ENCODE data around the gene PARD3. TPM values are rescaled to one million over a fixed set of nuclear protein-coding genes. Genes with fewer than 3 reads are reported as not detected.

Gene PARD3
- total RNA-seq, 1 donor from 2014 or later, result 35.4 TPM

GRCh38 chr10:34171957-34172527, 643.1 kb downstream of the PARD3 start:
- no peaks in the 10 kb centered on the region for H4K20me1 ChIP-seq (ENCODE audit: insufficient read depth, low read length)

GRCh38 chr10:34169677-34170076, 645.4 kb downstream of the PARD3 start:
- FAIRE-seq, result no peak
- Histone ChIP-seq H2AFZ (ENCODE audit: low read depth, low read length) (no peak overlapping the region), H3K4me3 (ENCODE audit: insufficient read depth, low read depth, low read length) (no peak overlapping the region), H3K4me2 (ENCODE audit: low read length) (no peak overlapping the region), H4K20me1 (ENCODE audit: insufficient read depth, low read length) (no peaks in the 10 kb centered on the region), H3K27me3 (ENCODE audit: insufficient read depth, low read length) (no peaks in the 10 kb centered on the region), H3K27ac (ENCODE audit: low read depth, low read length) (no peak overlapping the region), H3K79me2 (ENCODE audit: insufficient read depth, low read length) (no peaks in the 10 kb centered on the region), H3K9me3 (ENCODE audit: insufficient read depth, low read depth, low read length) (no peaks in the 10 kb centered on the region), H3K4me1 (ENCODE audit: insufficient read depth, low read length) (peaks cover 3% of the 10 kb centered on the region), H3K9ac (ENCODE audit: low read length) (no peak overlapping the region), H3K36me3 (ENCODE audit: insufficient read depth, low read length) (no peaks in the 10 kb centered on the region)
- no peak for DNase-seq (ENCODE audit: low read depth)
- peaks cover 2% of the 10 kb centered on the region for H3K36me3 Mint-ChIP-seq (ENCODE audit: low read depth, unreplicated experiment)
- no peak overlapping the region for H3K4me3 Mint-ChIP-seq (ENCODE audit: unreplicated experiment)
- TF ChIP-seq CTCF (IDR thresholded peaks at IDR 0.05; ENCODE audit: insufficient read depth, low read depth, low read length) (no peak), EZH2 (IDR thresholded peaks at IDR 0.05; ENCODE audit: insufficient read depth, low read length) (no peak)
- no peaks in the 10 kb centered on the region for H3K9me3 Mint-ChIP-seq (ENCODE audit: unreplicated experiment)
- peaks cover 5% of the 10 kb centered on the region for H3K4me1 Mint-ChIP-seq (ENCODE audit: low read depth, unreplicated experiment)
- no peaks in the 10 kb centered on the region for H3K27me3 Mint-ChIP-seq (ENCODE audit: low read depth, unreplicated experiment)
- no peak overlapping the region for H3K27ac Mint-ChIP-seq (ENCODE audit: unreplicated experiment)

More at GRCh38 chr10:34171957-34172527, 643.1 kb downstream of the PARD3 start:
- peak; percentile 58 for DNase-seq (ENCODE audit: low read depth)
- H3K79me2 ChIP-seq (ENCODE audit: insufficient read depth, low read length), result no peaks in the 10 kb centered on the region
- Mint-ChIP-seq H3K4me3 (ENCODE audit: unreplicated experiment) (no peak overlapping the region), H3K27ac (ENCODE audit: unreplicated experiment) (no peak overlapping the region), H3K9me3 (ENCODE audit: unreplicated experiment) (no peaks in the 10 kb centered on the region), H3K36me3 (ENCODE audit: low read depth, unreplicated experiment) (peaks cover 2% of the 10 kb centered on the region), H3K4me1 (ENCODE audit: low read depth, unreplicated experiment) (peaks cover 3% of the 10 kb centered on the region), H3K27me3 (ENCODE audit: low read depth, unreplicated experiment) (no peaks in the 10 kb centered on the region)
- H3K27ac ChIP-seq (ENCODE audit: low read depth, low read length), result no peak overlapping the region
- H3K4me1 ChIP-seq (ENCODE audit: insufficient read depth, low read length), result peaks cover 3% of the 10 kb centered on the region
- FAIRE-seq, result no peak
- no peaks in the 10 kb centered on the region for H3K9me3 ChIP-seq (ENCODE audit: insufficient read depth, low read depth, low read length)
- H3K4me3 ChIP-seq (ENCODE audit: insufficient read depth, low read depth, low read length), result no peak overlapping the region
- no peaks in the 10 kb centered on the region for H3K36me3 ChIP-seq (ENCODE audit: insufficient read depth, low read length)
- no peak overlapping the region for H3K4me2 ChIP-seq (ENCODE audit: low read length)
- H3K27me3 ChIP-seq (ENCODE audit: insufficient read depth, low read length), result no peaks in the 10 kb centered on the region
- TF ChIP-seq EZH2 (IDR thresholded peaks at IDR 0.05; ENCODE audit: insufficient read depth, low read length), result no peak
- no peak for TF ChIP-seq CTCF (IDR thresholded peaks at IDR 0.05; ENCODE audit: insufficient read depth, low read depth, low read length)
- no peak overlapping the region for H2AFZ ChIP-seq (ENCODE audit: low read depth, low read length)
- no peak overlapping the region for H3K9ac ChIP-seq (ENCODE audit: low read length)

GRCh38 chr10:34169131-34169530, 646.0 kb downstream of the PARD3 start:
- no peak overlapping the region for H3K4me3 Mint-ChIP-seq (ENCODE audit: unreplicated experiment)
- Histone ChIP-seq H3K4me3 (ENCODE audit: insufficient read depth, low read depth, low read length) (no peak overlapping the region), H3K27ac (ENCODE audit: low read depth, low read length) (no peak overlapping the region), H3K79me2 (ENCODE audit: insufficient read depth, low read length) (no peaks in the 10 kb centered on the region), H4K20me1 (ENCODE audit: insufficient read depth, low read length) (no peaks in the 10 kb centered on the region), H3K9ac (ENCODE audit: low read length) (no peak overlapping the region), H3K9me3 (ENCODE audit: insufficient read depth, low read depth, low read length) (no peaks in the 10 kb centered on the region), H3K36me3 (ENCODE audit: insufficient read depth, low read length) (no peaks in the 10 kb centered on the region), H3K4me1 (ENCODE audit: insufficient read depth, low read length) (peaks cover 3% of the 10 kb centered on the region), H3K27me3 (ENCODE audit: insufficient read depth, low read length) (no peaks in the 10 kb centered on the region), H2AFZ (ENCODE audit: low read depth, low read length) (no peak overlapping the region), H3K4me2 (ENCODE audit: low read length) (no peak overlapping the region)
- H3K27me3 Mint-ChIP-seq (ENCODE audit: low read depth, unreplicated experiment), result no peaks in the 10 kb centered on the region
- DNase-seq (ENCODE audit: low read depth), result no peak
- no peak for FAIRE-seq
- peaks cover 5% of the 10 kb centered on the region for H3K4me1 Mint-ChIP-seq (ENCODE audit: low read depth, unreplicated experiment)
- H3K9me3 Mint-ChIP-seq (ENCODE audit: unreplicated experiment), result no peaks in the 10 kb centered on the region
- H3K27ac Mint-ChIP-seq (ENCODE audit: unreplicated experiment), result no peak overlapping the region
- peaks cover 2% of the 10 kb centered on the region for H3K36me3 Mint-ChIP-seq (ENCODE audit: low read depth, unreplicated experiment)
- no peak for TF ChIP-seq CTCF (IDR thresholded peaks at IDR 0.05; ENCODE audit: insufficient read depth, low read depth, low read length)
- no peak for TF ChIP-seq EZH2 (IDR thresholded peaks at IDR 0.05; ENCODE audit: insufficient read depth, low read length)

Data from astrocyte (in vitro differentiated cells and primary cell).